NOMO-1 treated with dmso at 0.1 percent for 144 hours (cell line): ENCODE results near the gene PPP1R12C.
A peak's percentile ranks its signal among the peaks of the same experiment; 100 is the strongest.
"Not testable (repeated sequence)": the region's sequence is repeated elsewhere in the genome, so short reads cannot be mapped to it uniquely, and the experiment has no call there.

Source experiments
- DNase-seq: peaks from one replicate; lab custom pipeline; 2025; ENCODE audit not compliant: unreplicated experiment; lab: John Stamatoyannopoulos, UW

PPP1R12C gene

GRCh38 chr19:55116859-55117662 is at the start of gene PPP1R12C:
Gene PPP1R12C (minus strand): TSS chr19:55117637. CDS start chr19:55117543, 94 bp downstream.
- DNase-seq = no peak

- DNase-seq = peak; percentile 94
Measured at GRCh38 chr19:55166530-55167268, 49.3 kb upstream of the PPP1R12C start, which contains the start of gene DNAAF3. Gene DNAAF3 (minus strand): TSS chr19:55166613. CDS start chr19:55166413, 200 bp downstream.

GRCh38 chr19:55165952-55166529 is 48.6 kb upstream of the PPP1R12C start:
- peak; percentile 78 for DNase-seq

GRCh38 chr19:55161571-55162322 is 44.3 kb upstream of the PPP1R12C start:
- DNase-seq = no peak

GRCh38 chr19:55160986-55161365 is 43.5 kb upstream of the PPP1R12C start:
- no peak for DNase-seq

GRCh38 chr19:55160128-55160985 is 42.9 kb upstream of the PPP1R12C start:
- peak; percentile 88 for DNase-seq

- DNase-seq = no peak
Measured at GRCh38 chr19:55158848-55159749, 41.7 kb upstream of the PPP1R12C start.

GRCh38 chr19:55158423-55158822 is 41.0 kb upstream of the PPP1R12C start:
- DNase-seq = no peak

- no peak for DNase-seq
Measured at GRCh38 chr19:55157064-55157908, 39.8 kb upstream of the PPP1R12C start, which contains the start of gene TNNI3. Gene TNNI3 (minus strand): TSS chr19:55157732. CDS start chr19:55157589, 143 bp downstream.

- DNase-seq = peak; percentile 54
Measured at GRCh38 chr19:55156202-55157063, 39.0 kb upstream of the PPP1R12C start.

- DNase-seq = not testable (repeated sequence)
Measured at GRCh38 chr19:55155784-55156183, 38.3 kb upstream of the PPP1R12C start.

- DNase-seq = no peak
Measured at GRCh38 chr19:55153652-55154264, 36.3 kb upstream of the PPP1R12C start.

- no peak for DNase-seq
Measured at GRCh38 chr19:55152017-55152416, 34.6 kb upstream of the PPP1R12C start.

- DNase-seq = no peak
Measured at GRCh38 chr19:55149078-55150003, 31.9 kb upstream of the PPP1R12C start, which contains the start of gene TNNT1. Gene TNNT1 (minus strand): TSS chr19:55149206. CDS start chr19:55147157, 2,049 bp downstream.

- no peak for DNase-seq
Measured at GRCh38 chr19:55147545-55148251, 30.3 kb upstream of the PPP1R12C start.
